H9 (cell line): ENCODE results near the gene HSPB1. TPM values are rescaled to one million over a fixed set of nuclear protein-coding genes. Genes with fewer than 3 reads are reported as not detected.

Experiments
- DNase-seq: peaks from one replicate; pipeline ENCODE4 v3.0.0-alpha.2; 2017
- H2AFZ ChIP-seq: one replicate; pipeline ENCODE4 v1.6.1; 2013; ENCODE audit warnings: mild to moderate bottlenecking, low read length, control low read depth, moderate library complexity
- H2AK5ac ChIP-seq: 2 replicates; pipeline ENCODE4 v1.6.1; 2013; ENCODE audit warnings: low read length, control low read depth, mixed read lengths; ENCODE audit not compliant: insufficient read length
- H2BK120ac ChIP-seq: one replicate; pipeline ENCODE4 v1.6.1; 2013; ENCODE audit warnings: low read depth, mild to moderate bottlenecking, low read length, control low read depth, inconsistent platforms; ENCODE audit not compliant: poor library complexity, severe bottlenecking
- H2BK12ac ChIP-seq: 2 replicates; pipeline ENCODE4 v1.6.1; 2013; ENCODE audit warnings: low read length, control low read depth, mixed read lengths, low read depth; ENCODE audit not compliant: insufficient read length
- H2BK15ac ChIP-seq: 2 replicates; pipeline ENCODE4 v1.6.1; 2013; ENCODE audit warnings: low read depth, low read length, control low read depth
- H2BK20ac ChIP-seq: one replicate; pipeline ENCODE4 v1.6.1; 2013; ENCODE audit warnings: low read depth, mild to moderate bottlenecking, low read length, control low read depth, inconsistent platforms; ENCODE audit not compliant: poor library complexity, severe bottlenecking
- H2BK5ac ChIP-seq: 2 replicates; pipeline ENCODE4 v1.6.1; 2013; ENCODE audit warnings: low read length, control low read depth, mixed read lengths; ENCODE audit not compliant: insufficient read length
- H3K14ac ChIP-seq: 2 replicates; pipeline ENCODE4 v1.6.1; 2013; ENCODE audit warnings: low read length, control low read depth; ENCODE audit not compliant: insufficient read depth
- H3K18ac ChIP-seq: 2 replicates; pipeline ENCODE4 v1.6.1; 2013; ENCODE audit warnings: low read depth, mild to moderate bottlenecking, mixed read lengths, low read length, control low read depth; ENCODE audit not compliant: insufficient read length
- H3K23ac ChIP-seq: 2 replicates; pipeline ENCODE4 v1.6.1; 2013; ENCODE audit warnings: low read length, control low read depth, mixed read lengths, low read depth; ENCODE audit not compliant: insufficient read length
- H3K23me2 ChIP-seq: 2 replicates; pipeline ENCODE4 v1.6.1; 2013; ENCODE audit warnings: low read depth, mild to moderate bottlenecking, mixed read lengths, low read length, control low read depth; ENCODE audit not compliant: insufficient read length, poor library complexity, severe bottlenecking
- H3K27ac ChIP-seq: 2 replicates; pipeline ENCODE4 v1.5.1; 2013; ENCODE audit warnings: low read length, control low read depth, mixed read lengths, low read depth; ENCODE audit not compliant: insufficient read length
- H3K27me3 ChIP-seq: 2 replicates; pipeline ENCODE4 v1.6.1; 2013; ENCODE audit warnings: low read length, control low read depth, inconsistent platforms; ENCODE audit not compliant: insufficient read depth
- H3K4ac ChIP-seq: 2 replicates; pipeline ENCODE4 v1.6.1; 2013; ENCODE audit warnings: low read depth, mild to moderate bottlenecking, control low read depth, inconsistent platforms, low read length, moderate library complexity
- H3K4me1 ChIP-seq: 2 replicates; pipeline ENCODE4 v1.6.1; 2013; ENCODE audit warnings: low read length, control low read depth, inconsistent platforms; ENCODE audit not compliant: insufficient read depth
- H3K4me2 ChIP-seq: 2 replicates; pipeline ENCODE4 v1.6.1; 2013; ENCODE audit warnings: low read length, control low read depth, mixed read lengths; ENCODE audit not compliant: insufficient read length, insufficient read depth
- H3K56ac ChIP-seq: 2 replicates; pipeline ENCODE4 v1.6.1; 2013; ENCODE audit warnings: low read depth, mild to moderate bottlenecking, mixed read lengths, low read length, control low read depth; ENCODE audit not compliant: insufficient read length
- H3K79me1 ChIP-seq: 2 replicates; pipeline ENCODE4 v1.6.1; 2013; ENCODE audit warnings: low read depth, mild to moderate bottlenecking, moderate library complexity, low read length, control low read depth, inconsistent platforms; ENCODE audit not compliant: insufficient read depth, poor library complexity, severe bottlenecking
- H3K79me2 ChIP-seq: 2 replicates; pipeline ENCODE4 v1.6.1; 2013; ENCODE audit warnings: low read length, control low read depth, inconsistent platforms; ENCODE audit not compliant: insufficient read depth
- H3K9ac ChIP-seq: 2 replicates; pipeline ENCODE4 v1.6.1; 2013; ENCODE audit warnings: low read length, control low read depth, mixed read lengths; ENCODE audit not compliant: insufficient read length; ENCODE audit errors: extremely low read depth
- H3K9me3 ChIP-seq: one replicate; pipeline ENCODE4 v1.6.1; 2013; ENCODE audit warnings: low read depth, low read length, inconsistent platforms; ENCODE audit not compliant: control insufficient read depth
- H3T11ph ChIP-seq: one replicate; pipeline ENCODE4 v1.6.1; 2013; ENCODE audit warnings: mild to moderate bottlenecking, low read length, control low read depth, inconsistent platforms
- H4K20me1 ChIP-seq: one replicate; pipeline ENCODE4 v1.6.1; 2013; ENCODE audit not compliant: control insufficient read depth, insufficient read length, insufficient read depth
- H4K5ac ChIP-seq: 2 replicates; pipeline ENCODE4 v1.6.1; 2013; ENCODE audit warnings: low read depth, mild to moderate bottlenecking, mixed read lengths, low read length, control low read depth; ENCODE audit not compliant: insufficient read length
- H4K8ac ChIP-seq: replicated peaks from 2 replicates; pipeline ENCODE4 v1.6.1; 2013; ENCODE audit warnings: low read length, control low read depth, mixed read lengths, low read depth; ENCODE audit not compliant: insufficient read length
- H4K91ac ChIP-seq: 2 replicates; pipeline ENCODE4 v1.6.1; 2013; ENCODE audit warnings: low read depth, mild to moderate bottlenecking, moderate library complexity, mixed read lengths, low read length, control low read depth; ENCODE audit not compliant: insufficient read length
- H3K27ac Mint-ChIP-seq, 3 experiments: 2 replicates in 2 of 3; 3 replicates in 1 of 3; pipeline ENCODE4 v1.8.0; 2020 to 2021; ENCODE audit warnings: mixed read lengths in 3 of 3, mild to moderate bottlenecking in 1 of 3, moderate library complexity in 1 of 3
- H3K27me3 Mint-ChIP-seq: 2 replicates; pipeline ENCODE4 v1.8.0; 2021; ENCODE audit warnings: low read depth, mild to moderate bottlenecking, moderate library complexity, mixed read lengths
- H3K36me3 Mint-ChIP-seq, 3 experiments: 2 replicates in 2 of 3; 3 replicates in 1 of 3; pipeline ENCODE4 v1.8.0; 2020 to 2021; ENCODE audit warnings: low read depth in 3 of 3, mixed read lengths in 3 of 3; ENCODE audit not compliant: insufficient read depth in 1 of 3
- H3K4me1 Mint-ChIP-seq, 2 experiments: 2 replicates each; pipeline ENCODE4 v1.8.0; 2020; ENCODE audit warnings: mixed read lengths in 2 of 2
- H3K4me3 Mint-ChIP-seq, 2 experiments: 2 replicates in 1 of 2; 3 replicates in 1 of 2; pipeline ENCODE4 v1.8.0; 2020 to 2021; ENCODE audit warnings: mild to moderate bottlenecking in 2 of 2, mixed read lengths in 2 of 2, moderate library complexity in 1 of 2
- H3K9me3 Mint-ChIP-seq, 2 experiments: 2 replicates in 1 of 2; 3 replicates in 1 of 2; pipeline ENCODE4 v1.8.0; 2020; ENCODE audit warnings: mild to moderate bottlenecking in 2 of 2, mixed read lengths in 2 of 2, moderate library complexity in 1 of 2
- CTCF ChIP-seq: fragments of 200-600 bp; sonication (generic); conservative IDR thresholded peaks from 3 replicates; pipeline ENCODE4 v1.8.0; 2021; ENCODE audit warnings: antibody characterized with exemption, mild to moderate bottlenecking
- WGBS: extraction: QIAGEN DNeasy Blood & Tissue Kit; methylation state at CpG from one replicate; pipeline ENCODE4 v1.1.7; 2013; ENCODE audit warnings: missing lambda C conversion rate, low lambda C conversion rate, mixed read lengths; ENCODE audit not compliant: insufficient read length; ENCODE audit errors: extremely low coverage; 5-methylcytosine and 5-hydroxymethylcytosine counted together
- total RNA-seq: library from RNA; stranded (reverse); gene quantifications from 2 replicates; pipeline ENCODE4 v1.2.1, GENCODE V29; 2021

The HSPB1 gene
- total RNA-seq, 1 experiment from 2014 or later = 186 TPM

- peaks cover 8 to 20% of the 10 kb centered on the region in 2 experiments for H3K4me1 Mint-ChIP-seq
- no peak for DNase-seq
- no peak overlapping the region for H3K4me2 ChIP-seq
- no peak overlapping the region for H2BK120ac ChIP-seq
- H2BK15ac ChIP-seq = no peak overlapping the region
- no peak overlapping the region for H2BK5ac ChIP-seq
- no peak overlapping the region for H2BK20ac ChIP-seq
- H3K4me3 Mint-ChIP-seq = no peak overlapping the region
- no peak overlapping the region for H4K5ac ChIP-seq
- H3T11ph ChIP-seq = no peak overlapping the region
- no peak overlapping the region for H2BK12ac ChIP-seq
- no peaks in the 10 kb centered on the region for H3K23me2 ChIP-seq
- H3K27me3 Mint-ChIP-seq = no peaks in the 10 kb centered on the region
- no peak overlapping the region for H2AFZ ChIP-seq
- no peaks in the 10 kb centered on the region for H4K20me1 ChIP-seq
- H3K27ac ChIP-seq = no peak overlapping the region
- H3K9me3 ChIP-seq = no peaks in the 10 kb centered on the region
- H2AK5ac ChIP-seq = no peak overlapping the region
- H3K79me2 ChIP-seq = peaks cover 75% of the 10 kb centered on the region; the same call in 1 of the 2 replicates
- H3K18ac ChIP-seq = no peak overlapping the region
- no peak overlapping the region for H3K9ac ChIP-seq
- no peaks in the 10 kb centered on the region for H3K9me3 Mint-ChIP-seq
- peak overlapping the region; percentile 46 to 81 (median 52); a peak in 5 of 7 replicates for H3K27ac Mint-ChIP-seq
- peaks cover 32 to 48% (median 48%) of the 10 kb centered on the region in 3 experiments; a peak in 6 of 7 replicates for H3K36me3 Mint-ChIP-seq
- no peak overlapping the region for H3K56ac ChIP-seq
- H4K91ac ChIP-seq = no peak overlapping the region
- H3K23ac ChIP-seq = no peak overlapping the region
- no CpG with 5 or more reads among the region's 6 CpGs for WGBS
- no peaks in the 10 kb centered on the region for H3K27me3 ChIP-seq
- H3K14ac ChIP-seq = no peak overlapping the region
- no peak for TF ChIP-seq CTCF
- no peak overlapping the region for H4K8ac ChIP-seq
- H3K4me1 ChIP-seq = no peaks in the 10 kb centered on the region; the same call in 1 of the 2 replicates
- H3K79me1 ChIP-seq = peaks cover 3% of the 10 kb centered on the region
- no peak overlapping the region for H3K4ac ChIP-seq
Observed at GRCh38 chr7:76337147-76337546, 34.7 kb downstream of the HSPB1 start.
